Activated CD8-positive, alpha-beta T cell treated with anti-CD3 and anti-CD28 coated beads, Interleukin-2, amount 10 ng/mL, durations not matched to agents 7 days and 5 days (primary cell): ENCODE results near the gene PPARGC1A. TPM values are rescaled to one million over a fixed set of nuclear protein-coding genes. Genes with fewer than 3 reads are reported as not detected.

ENCODE experiments used
- ATAC-seq: fragments of 150-1000 bp; cut with Tn5 transposase; one replicate; pipeline ENCODE4 v1.10.0; 2021; ENCODE audit warnings: moderate library complexity
- CTCF ChIA-PET: fragments of 350-600 bp; sonication (Branson Sonifier 250); formaldehyde crosslinking; loops from one replicate; lab custom pipeline; 2021; ENCODE audit warnings: antibody characterized with exemption; lab: Charles Lee
- POLR2A ChIA-PET: fragments of 350-600 bp; sonication (Branson Sonifier 250); formaldehyde crosslinking; loops from one replicate; lab custom pipeline; 2021; ENCODE audit warnings: antibody characterized with exemption; lab: Charles Lee
- DNase-seq: peaks from one replicate; pipeline ENCODE4 v3.0.0-alpha.2; 2020
- H3K27ac Mint-ChIP-seq: one replicate; pipeline ENCODE4 v1.8.0; 2021; ENCODE audit warnings: mild to moderate bottlenecking, mixed read lengths
- H3K27me3 Mint-ChIP-seq: one replicate; pipeline ENCODE4 v1.8.0; 2021; ENCODE audit warnings: low read depth, mixed read lengths
- H3K36me3 Mint-ChIP-seq: one replicate; pipeline ENCODE4 v1.8.0; 2021; ENCODE audit warnings: low read depth, mixed read lengths
- H3K4me1 Mint-ChIP-seq: one replicate; pipeline ENCODE4 v1.8.0; 2021; ENCODE audit warnings: low read depth, mixed read lengths
- H3K4me3 Mint-ChIP-seq: one replicate; pipeline ENCODE4 v1.8.0; 2021; ENCODE audit warnings: mild to moderate bottlenecking, mixed read lengths
- H3K9me3 Mint-ChIP-seq: one replicate; pipeline ENCODE4 v1.8.0; 2022; ENCODE audit warnings: mixed read lengths; ENCODE audit not compliant: insufficient read depth
- total RNA-seq, 2 experiments: library from RNA; stranded (reverse); gene quantifications; one replicate each; pipeline ENCODE4 v1.2.3, GENCODE V29; 2021

Gene PPARGC1A
- total RNA-seq, 2 experiments from 2014 or later: not detected

- no peak overlapping the region for H3K4me3 Mint-ChIP-seq
- CTCF ChIA-PET: no interaction called here
- no peaks in the 10 kb centered on the region for H3K9me3 Mint-ChIP-seq
Measured at GRCh38 chr4:23887173-23887572, 2.7 kb downstream of the PPARGC1A start.

GRCh38 chr4:23885943-23886590 lies 3.8 kb downstream of the PPARGC1A start:
- Mint-ChIP-seq H3K27me3 (peaks cover 2% of the 10 kb centered on the region), H3K36me3 (no peaks in the 10 kb centered on the region), H3K27ac (no peak overlapping the region), H3K4me1 (no peaks in the 10 kb centered on the region), H3K9me3 (no peaks in the 10 kb centered on the region), H3K4me3 (no peak overlapping the region)
- POLR2A ChIA-PET: no interaction called here
- CTCF ChIA-PET: no interaction called here
- DNase-seq (no peak), ATAC-seq (no peak)

More at GRCh38 chr4:23887173-23887572, 2.7 kb downstream of the PPARGC1A start:
- H3K27me3 Mint-ChIP-seq: peaks cover 2% of the 10 kb centered on the region
- POLR2A ChIA-PET: no interaction called here
- ATAC-seq: no peak
- no peak for DNase-seq
- H3K4me1 Mint-ChIP-seq: no peaks in the 10 kb centered on the region
- no peak overlapping the region for H3K27ac Mint-ChIP-seq
- no peaks in the 10 kb centered on the region for H3K36me3 Mint-ChIP-seq

DNA sequence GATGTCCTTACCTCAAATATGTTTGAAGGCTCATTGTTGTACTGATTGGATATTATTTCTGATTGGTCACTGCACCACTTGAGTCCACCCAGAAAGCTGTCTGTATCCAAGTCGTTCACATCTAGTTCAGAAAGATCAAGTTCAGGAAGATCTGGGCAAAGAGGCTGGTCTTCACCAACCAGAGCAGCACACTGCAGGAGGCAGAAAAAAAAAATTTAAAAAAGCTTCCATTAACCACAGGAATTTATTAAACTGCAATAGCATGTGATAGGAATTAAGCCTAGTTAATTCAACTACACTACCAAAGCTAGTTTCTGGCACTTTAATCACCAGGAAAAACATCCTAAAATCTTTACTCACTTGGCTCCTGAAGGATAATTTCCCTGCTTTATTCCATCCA lies 5.1 kb downstream of the PPARGC1A start:
- no peaks in the 10 kb centered on the region for H3K27me3 Mint-ChIP-seq
- ChIA-PET POLR2A (no interaction called here), CTCF (no interaction called here)

GRCh38 chr4:23884261-23884660 lies 5.6 kb downstream of the PPARGC1A start:
- no peaks in the 10 kb centered on the region for H3K9me3 Mint-ChIP-seq
- ATAC-seq (no peak), DNase-seq (no peak)
- no peaks in the 10 kb centered on the region for H3K36me3 Mint-ChIP-seq
- H3K4me3 Mint-ChIP-seq: no peak overlapping the region
- H3K4me1 Mint-ChIP-seq: no peaks in the 10 kb centered on the region
- no peak overlapping the region for H3K27ac Mint-ChIP-seq
- CTCF ChIA-PET: no interaction called here
- POLR2A ChIA-PET: no interaction called here
- no peaks in the 10 kb centered on the region for H3K27me3 Mint-ChIP-seq

More for the DNA sequence above, 5.1 kb downstream of the PPARGC1A start:
- Mint-ChIP-seq H3K36me3 (no peaks in the 10 kb centered on the region), H3K9me3 (no peaks in the 10 kb centered on the region), H3K4me3 (no peak overlapping the region), H3K27ac (no peak overlapping the region), H3K4me1 (no peaks in the 10 kb centered on the region)
- ATAC-seq (no peak), DNase-seq (no peak)

DNA sequence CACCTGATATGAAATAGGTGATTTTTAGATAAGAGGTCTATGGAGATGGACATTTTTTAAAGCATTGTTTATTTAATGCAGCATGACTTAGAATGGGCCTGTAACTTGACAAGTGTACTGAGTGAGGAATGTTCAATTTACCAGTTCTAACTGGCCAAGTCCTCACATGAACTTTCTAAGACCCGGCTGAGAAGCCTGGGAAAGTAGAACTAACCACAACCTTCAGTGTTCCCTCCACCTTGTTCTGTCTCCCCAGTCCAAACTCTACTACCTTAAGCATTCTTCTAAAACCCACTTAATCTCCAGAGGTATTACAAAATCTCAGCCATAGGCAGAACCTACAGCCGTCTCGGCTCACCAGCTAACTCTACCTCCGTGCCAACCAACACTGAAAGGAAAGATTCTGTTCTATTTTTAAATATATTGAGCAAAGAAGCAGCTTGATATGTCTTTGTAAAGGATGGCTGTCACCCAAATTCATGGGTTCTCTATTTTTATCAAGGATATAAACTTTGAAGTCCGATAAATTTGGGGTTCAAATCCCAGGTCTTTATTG lies 6.8 kb downstream of the PPARGC1A start:
- H3K36me3 Mint-ChIP-seq: no peaks in the 10 kb centered on the region
- no peaks in the 10 kb centered on the region for H3K9me3 Mint-ChIP-seq
- no peak overlapping the region for H3K4me3 Mint-ChIP-seq
- ChIA-PET CTCF (no interaction called here), POLR2A (no interaction called here)
- no peaks in the 10 kb centered on the region for H3K4me1 Mint-ChIP-seq
- ATAC-seq (no peak), DNase-seq (no peak)
- no peak overlapping the region for H3K27ac Mint-ChIP-seq
- H3K27me3 Mint-ChIP-seq: no peaks in the 10 kb centered on the region

- no peak overlapping the region for H3K4me3 Mint-ChIP-seq
- POLR2A ChIA-PET: no interaction called here
- DNase-seq (no peak), ATAC-seq (no peak)
- H3K36me3 Mint-ChIP-seq: no peaks in the 10 kb centered on the region
- H3K27me3 Mint-ChIP-seq: no peaks in the 10 kb centered on the region
- no peaks in the 10 kb centered on the region for H3K4me1 Mint-ChIP-seq
- no peak overlapping the region for H3K27ac Mint-ChIP-seq
- CTCF ChIA-PET: no interaction called here
- no peaks in the 10 kb centered on the region for H3K9me3 Mint-ChIP-seq
Measured at GRCh38 chr4:23881674-23882337, 8.0 kb downstream of the PPARGC1A start.

GRCh38 chr4:23881052-23881501 lies 8.8 kb downstream of the PPARGC1A start:
- POLR2A ChIA-PET: no interaction called here
- no peak for ATAC-seq

GRCh38 chr4:23878912-23879732 lies 10.7 kb downstream of the PPARGC1A start:
- ATAC-seq (no peak), DNase-seq (no peak)
- no peaks in the 10 kb centered on the region for H3K4me1 Mint-ChIP-seq
- ChIA-PET POLR2A (no interaction called here), CTCF (no interaction called here)
- no peak overlapping the region for H3K27ac Mint-ChIP-seq
- H3K27me3 Mint-ChIP-seq: no peaks in the 10 kb centered on the region
- no peaks in the 10 kb centered on the region for H3K9me3 Mint-ChIP-seq
- no peak overlapping the region for H3K4me3 Mint-ChIP-seq
- no peaks in the 10 kb centered on the region for H3K36me3 Mint-ChIP-seq

More at GRCh38 chr4:23881052-23881501, 8.8 kb downstream of the PPARGC1A start:
- no peaks in the 10 kb centered on the region for H3K4me1 Mint-ChIP-seq
- no peak overlapping the region for H3K4me3 Mint-ChIP-seq
- no peaks in the 10 kb centered on the region for H3K36me3 Mint-ChIP-seq
- DNase-seq: no peak
- no peaks in the 10 kb centered on the region for H3K27me3 Mint-ChIP-seq
- no peak overlapping the region for H3K27ac Mint-ChIP-seq
- no peaks in the 10 kb centered on the region for H3K9me3 Mint-ChIP-seq
- CTCF ChIA-PET: no interaction called here

- Mint-ChIP-seq H3K36me3 (no peaks in the 10 kb centered on the region), H3K4me1 (no peaks in the 10 kb centered on the region), H3K9me3 (no peaks in the 10 kb centered on the region), H3K27ac (no peak overlapping the region), H3K4me3 (no peak overlapping the region), H3K27me3 (no peaks in the 10 kb centered on the region)
- ATAC-seq (no peak), DNase-seq (no peak)
- ChIA-PET CTCF (no interaction called here), POLR2A (no interaction called here)
Measured at GRCh38 chr4:23878246-23878891, 11.5 kb downstream of the PPARGC1A start.

DNA sequence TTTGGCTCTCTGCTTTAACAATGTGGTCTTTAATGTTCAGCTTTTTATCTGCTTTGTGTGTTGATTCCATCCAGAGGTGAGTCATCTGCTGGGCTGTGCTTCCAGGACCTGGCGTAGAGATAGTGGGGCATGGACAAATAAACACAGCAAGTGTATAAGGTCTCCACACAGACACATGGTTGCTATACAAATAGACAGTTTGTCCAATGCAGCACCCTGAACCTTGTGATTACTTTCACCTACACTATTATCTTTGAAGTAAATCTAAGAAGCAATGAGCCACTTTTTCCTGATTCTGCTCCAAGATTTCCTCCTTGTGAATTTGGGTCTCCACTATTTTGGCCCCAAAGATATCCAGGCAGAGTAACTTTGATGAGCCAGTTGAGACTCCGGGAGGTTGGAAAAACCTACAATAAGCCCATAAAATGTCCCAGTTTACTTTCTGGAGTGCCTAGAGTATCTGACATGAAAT lies 12.1 kb downstream of the PPARGC1A start:
- ATAC-seq (no peak), DNase-seq (no peak)
- ChIA-PET POLR2A (no interaction called here), CTCF (no interaction called here)
- H3K27ac Mint-ChIP-seq: no peak overlapping the region
- no peaks in the 10 kb centered on the region for H3K36me3 Mint-ChIP-seq
- no peaks in the 10 kb centered on the region for H3K27me3 Mint-ChIP-seq
- H3K4me1 Mint-ChIP-seq: no peaks in the 10 kb centered on the region
- no peaks in the 10 kb centered on the region for H3K9me3 Mint-ChIP-seq
- H3K4me3 Mint-ChIP-seq: no peak overlapping the region

DNA sequence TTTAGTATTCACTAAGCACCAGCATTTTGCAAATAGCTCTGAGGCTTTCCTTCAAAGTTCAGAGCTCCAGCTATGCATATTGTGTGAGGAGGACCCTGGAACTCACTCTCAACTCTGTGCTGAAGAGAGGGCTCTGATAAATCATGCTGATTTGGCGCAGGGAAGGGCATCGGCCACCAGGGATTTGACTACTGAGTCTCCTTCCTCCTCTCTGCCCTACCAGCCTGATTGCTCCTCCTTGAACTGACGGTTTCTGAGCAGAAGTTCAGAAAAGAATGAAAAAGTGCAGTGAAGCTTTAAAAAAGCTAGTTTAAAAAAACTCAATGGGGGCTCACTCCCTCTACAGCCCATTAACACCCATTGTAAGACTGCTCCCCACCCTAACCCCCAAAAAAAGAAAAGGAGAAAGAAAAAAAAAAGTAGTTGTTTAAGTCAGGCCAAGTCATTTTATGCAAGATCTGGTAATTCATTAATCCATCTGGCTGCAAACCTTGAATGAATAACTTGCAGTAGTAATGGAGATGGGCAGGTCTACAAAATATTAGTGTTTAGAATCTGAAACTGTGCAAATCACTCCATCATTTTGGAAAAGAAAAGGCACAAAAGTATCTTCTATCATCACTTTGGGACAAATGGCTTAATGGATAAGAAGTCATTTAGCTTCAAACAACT lies 13.3 kb downstream of the PPARGC1A start:
- Mint-ChIP-seq H3K27ac (no peak overlapping the region), H3K4me3 (no peak overlapping the region), H3K4me1 (no peaks in the 10 kb centered on the region), H3K9me3 (no peaks in the 10 kb centered on the region), H3K36me3 (no peaks in the 10 kb centered on the region), H3K27me3 (no peaks in the 10 kb centered on the region)
- CTCF ChIA-PET: no interaction called here
- POLR2A ChIA-PET: no interaction called here
- no peak for ATAC-seq
- no peak for DNase-seq
